ENCODE measurements around the gene C9orf50.

DNA sequence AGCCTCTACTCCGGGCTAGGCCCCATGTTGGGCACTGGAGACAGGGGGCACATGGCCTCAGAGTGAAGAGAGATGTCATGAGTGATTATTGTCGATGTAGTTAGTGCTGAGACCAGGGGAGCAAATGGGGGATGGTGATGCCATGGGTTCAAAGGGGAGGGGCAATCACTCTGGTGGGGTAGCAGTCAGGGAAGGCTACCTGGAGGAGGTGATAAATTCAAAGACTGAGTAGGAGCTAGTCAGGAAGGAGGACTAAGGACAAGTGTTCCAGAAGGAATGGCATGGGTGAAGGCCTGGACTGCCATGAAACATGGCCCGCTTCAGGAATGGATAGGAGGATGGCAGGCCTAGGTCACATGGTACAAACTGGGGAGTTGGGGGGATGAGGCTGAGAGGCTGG is 41.6 kb downstream of the C9orf50 start:
- no peak for TF ChIP-seq POLR2A (IDR thresholded peaks at IDR 0.05)
- TF ChIP-seq, protein P1, sequence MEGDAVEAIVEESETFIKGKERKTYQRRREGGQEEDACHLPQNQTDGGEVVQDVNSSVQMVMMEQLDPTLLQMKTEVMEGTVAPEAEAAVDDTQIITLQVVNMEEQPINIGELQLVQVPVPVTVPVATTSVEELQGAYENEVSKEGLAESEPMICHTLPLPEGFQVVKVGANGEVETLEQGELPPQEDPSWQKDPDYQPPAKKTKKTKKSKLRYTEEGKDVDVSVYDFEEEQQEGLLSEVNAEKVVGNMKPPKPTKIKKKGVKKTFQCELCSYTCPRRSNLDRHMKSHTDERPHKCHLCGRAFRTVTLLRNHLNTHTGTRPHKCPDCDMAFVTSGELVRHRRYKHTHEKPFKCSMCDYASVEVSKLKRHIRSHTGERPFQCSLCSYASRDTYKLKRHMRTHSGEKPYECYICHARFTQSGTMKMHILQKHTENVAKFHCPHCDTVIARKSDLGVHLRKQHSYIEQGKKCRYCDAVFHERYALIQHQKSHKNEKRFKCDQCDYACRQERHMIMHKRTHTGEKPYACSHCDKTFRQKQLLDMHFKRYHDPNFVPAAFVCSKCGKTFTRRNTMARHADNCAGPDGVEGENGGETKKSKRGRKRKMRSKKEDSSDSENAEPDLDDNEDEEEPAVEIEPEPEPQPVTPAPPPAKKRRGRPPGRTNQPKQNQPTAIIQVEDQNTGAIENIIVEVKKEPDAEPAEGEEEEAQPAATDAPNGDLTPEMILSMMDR (IDR thresholded peaks at IDR 0.05) = no peak
